ENCODE measurements around the gene RPLP2. TPM values are rescaled to one million over a fixed set of nuclear protein-coding genes. Genes with fewer than 3 reads are reported as not detected.

Gene RPLP2
- polyA plus RNA-seq, 1 of the 3 experiments (the other 2 are of a cell fraction): 799 TPM

GRCh38 chr11:839875-840617, 30.3 kb downstream of the RPLP2 start:
- no peak overlapping the region for H2AFZ ChIP-seq (ENCODE audit: low read depth)
- H3K9me2 ChIP-seq: no peaks in the 10 kb centered on the region
- peaks cover 24 to 45% of the 10 kb centered on the region in 2 experiments for H3K36me3 ChIP-seq (replicated peaks in 1 of 2; ENCODE audit: control insufficient read depth in 1 of 2, insufficient read depth in 2 of 2, low read length in 1 of 2)
- peak overlapping the region in 1 of 2 experiments; percentile 27; a peak in 1 of 4 replicates for H3K27ac ChIP-seq (ENCODE audit: low read depth in 2 of 2, low read length in 1 of 2)
- TF ChIP-seq REST (IDR thresholded peaks at IDR 0.05; ENCODE audit: low read depth, low read length) (no peak), CTCF (IDR thresholded peaks at IDR 0.05) (peak; percentile 53), RXRA (IDR thresholded peaks at IDR 0.05; ENCODE audit: borderline replicate concordance, low read depth) (no peak)
- WGBS (ENCODE audit: low lambda C conversion rate): 81% methylated on average over 14 of the region's 25 CpGs
- H3K4me2 ChIP-seq: peak overlapping the region; percentile 100
- H3K79me2 ChIP-seq (ENCODE audit: insufficient read depth): peaks cover 76% of the 10 kb centered on the region
- H3K27me3 ChIP-seq (ENCODE audit: insufficient read depth): no peaks in the 10 kb centered on the region
- POLR2A ChIA-PET: interaction anchor here (0.6 to 2.0 kb wide), 3 partner anchors 9 to 1073 kb away, joined by 3 to 7 read pairs (median 6); partner anchors contain the start of gene PNPLA2
- CTCF ChIA-PET: interaction anchor here (0.8 to 3.8 kb wide), 4 partner anchors 8 to 211 kb away, joined by 3 to 21 read pairs (median 4); partner anchors contain the start of gene PNPLA2
- no peaks in the 10 kb centered on the region for H3K9me3 ChIP-seq
- peak overlapping the region in 1 of 2 experiments; percentile 100; a peak in 2 of 4 replicates for H3K4me3 ChIP-seq (ENCODE audit: low read depth in 2 of 2, low read length in 1 of 2)
- H3F3A ChIP-seq (replicated peaks; ENCODE audit: insufficient read depth): peaks cover 45% of the 10 kb centered on the region
- peak; percentile 56 for DNase-seq
- peaks cover 65% of the 10 kb centered on the region for H4K20me1 ChIP-seq (ENCODE audit: insufficient read depth)
- H3K9ac ChIP-seq: peak overlapping the region; percentile 97; the same call in 1 of the 2 replicates
- H3K4me1 ChIP-seq (ENCODE audit: control insufficient read depth in 1 of 2, insufficient read depth in 2 of 2, low read depth in 1 of 2, low read length in 1 of 2): peaks cover 3 to 30% of the 10 kb centered on the region in 2 experiments; a peak in 2 of 4 replicates

- POLR2A ChIA-PET: interaction anchor here (1.8 to 2.6 kb wide), 3 partner anchors 11 to 33 kb away, joined by 5 to 13 read pairs (median 5); partner anchors contain the start of gene RPLP2
- H3K4me3 ChIP-seq (ENCODE audit: low read depth in 2 of 2, low read length in 1 of 2): peak overlapping the region; percentile 95 to 100
- DNase-seq: no peak
- peaks cover 76% of the 10 kb centered on the region for H3K79me2 ChIP-seq (ENCODE audit: insufficient read depth)
- WGBS (ENCODE audit: low lambda C conversion rate): 6% methylated on average over 8 of the region's 27 CpGs
- no peaks in the 10 kb centered on the region for H3K9me3 ChIP-seq
- peaks cover 50% of the 10 kb centered on the region for H3F3A ChIP-seq (replicated peaks; ENCODE audit: insufficient read depth)
- no peaks in the 10 kb centered on the region for H3K27me3 ChIP-seq (ENCODE audit: insufficient read depth)
- H3K36me3 ChIP-seq (replicated peaks in 1 of 2; ENCODE audit: control insufficient read depth in 1 of 2, insufficient read depth in 2 of 2, low read length in 1 of 2): peaks cover 17 to 35% of the 10 kb centered on the region in 2 experiments
- H3K9ac ChIP-seq: peak overlapping the region; percentile 97
- H3K27ac ChIP-seq (ENCODE audit: low read depth in 2 of 2, low read length in 1 of 2): peak overlapping the region; percentile 91 to 96
- peaks cover 22 to 35% of the 10 kb centered on the region in 2 experiments; a peak in 3 of 4 replicates for H3K4me1 ChIP-seq (ENCODE audit: control insufficient read depth in 1 of 2, insufficient read depth in 2 of 2, low read depth in 1 of 2, low read length in 1 of 2)
- no peaks in the 10 kb centered on the region for H3K9me2 ChIP-seq
- H3K4me2 ChIP-seq: peak overlapping the region; percentile 100
- peaks cover 52% of the 10 kb centered on the region for H4K20me1 ChIP-seq (ENCODE audit: insufficient read depth)
- H2AFZ ChIP-seq (ENCODE audit: low read depth): no peak overlapping the region
- CTCF ChIA-PET: interaction anchor here (1.1 to 7.5 kb wide), 3 partner anchors 43 to 209 kb away, joined by 3 to 70 read pairs (median 5); no protein-coding TSS in a partner anchor
- no peak for TF ChIP-seq SMC3 (IDR thresholded peaks at IDR 0.05; ENCODE audit: low read depth, low read length)
- no peak for TF ChIP-seq USF2 (IDR thresholded peaks at IDR 0.05; ENCODE audit: borderline replicate concordance, low read depth, low read length)
- TF ChIP-seq MAX (IDR thresholded peaks at IDR 0.05; ENCODE audit: low read depth): no peak
- TF ChIP-seq ELF1 (IDR thresholded peaks at IDR 0.05): no peak
- TF ChIP-seq JUND (IDR thresholded peaks at IDR 0.05): no peak
- TF ChIP-seq FOSL2 (IDR thresholded peaks at IDR 0.05; ENCODE audit: borderline replicate concordance, low read depth): no peak
- no peak for TF ChIP-seq YY1 (IDR thresholded peaks at IDR 0.05; ENCODE audit: low read depth)
- TF ChIP-seq ZBTB33 (IDR thresholded peaks at IDR 0.05; ENCODE audit: borderline replicate concordance, low read depth): no peak
- no peak for TF ChIP-seq RAD21 (IDR thresholded peaks at IDR 0.05; ENCODE audit: low read length)
- no peak for TF ChIP-seq MXI1 (IDR thresholded peaks at IDR 0.05; ENCODE audit: low read depth, low read length)
- no peak for TF ChIP-seq FOXM1 (IDR thresholded peaks at IDR 0.05; ENCODE audit: low read depth)
- no peak for TF ChIP-seq FOXJ3 (CRISPR knock-in tag; IDR thresholded peaks at IDR 0.05)
- TF ChIP-seq EZH2phosphoT487 (IDR thresholded peaks at IDR 0.05; ENCODE audit: borderline replicate concordance, low read depth): no peak
- no peak for TF ChIP-seq MEF2A (IDR thresholded peaks at IDR 0.05; ENCODE audit: borderline replicate concordance, low read depth)
Measured at GRCh38 chr11:841981-842369, 32.2 kb downstream of the RPLP2 start.
